HG02943 (cell line): Measurements from ENCODE around the gene MYO3A.

ENCODE experiments used
- ATAC-seq: cut with Tn5 transposase; IDR thresholded peaks from one replicate; pipeline ENCODE4 v1.9.1; 2021; ENCODE audit warnings: mild to moderate bottlenecking, low read depth, moderate library complexity; ENCODE audit not compliant: unreplicated experiment

The MYO3A gene

GRCh38 chr10:26251925-26252324, 317.9 kb downstream of the MYO3A start:
- ATAC-seq, result no peak

- no peak for ATAC-seq
Measured at GRCh38 chr10:26254616-26255015, 320.6 kb downstream of the MYO3A start.

- no peak for ATAC-seq
Measured at GRCh38 chr10:26259341-26259740, 325.3 kb downstream of the MYO3A start.
